Panc1 (cell line): ENCODE measurements around the gene ALOX5AP.

Experiments used
- CTCF ChIP-seq: fragments of 450-650 bp; IDR thresholded peaks from 2 replicates; pipeline ENCODE4 v1.5.1; 2017; ENCODE audit warnings: mild to moderate bottlenecking
- POLR2AphosphoS5 ChIP-seq: IDR thresholded peaks from 2 replicates; pipeline ENCODE4 v1.6.1; 2012; ENCODE audit warnings: mild to moderate bottlenecking, low read depth, low read length, moderate library complexity
- SIN3A ChIP-seq: IDR thresholded peaks from 2 replicates; pipeline ENCODE4 v1.6.1; 2012; ENCODE audit warnings: low read depth, mild to moderate bottlenecking, low read length, moderate library complexity, borderline replicate concordance; ENCODE audit not compliant: insufficient read depth
- TCF7L2 ChIP-seq: IDR thresholded peaks from 2 replicates; pipeline ENCODE4 v1.6.1; 2011; ENCODE audit warnings: mild to moderate bottlenecking, low read depth, low read length, inconsistent platforms
- TF ChIP-seq, protein P1 (sequence below), 2 experiments: IDR thresholded peaks; 2 replicates each; pipeline ENCODE4 v1.6.1; 2011 to 2012; ENCODE audit warnings: low read depth in 2 of 2, control low read depth in 1 of 2, low read length in 1 of 2, mild to moderate bottlenecking in 1 of 2, moderate library complexity in 1 of 2; ENCODE audit not compliant: insufficient read depth in 1 of 2

DNA sequence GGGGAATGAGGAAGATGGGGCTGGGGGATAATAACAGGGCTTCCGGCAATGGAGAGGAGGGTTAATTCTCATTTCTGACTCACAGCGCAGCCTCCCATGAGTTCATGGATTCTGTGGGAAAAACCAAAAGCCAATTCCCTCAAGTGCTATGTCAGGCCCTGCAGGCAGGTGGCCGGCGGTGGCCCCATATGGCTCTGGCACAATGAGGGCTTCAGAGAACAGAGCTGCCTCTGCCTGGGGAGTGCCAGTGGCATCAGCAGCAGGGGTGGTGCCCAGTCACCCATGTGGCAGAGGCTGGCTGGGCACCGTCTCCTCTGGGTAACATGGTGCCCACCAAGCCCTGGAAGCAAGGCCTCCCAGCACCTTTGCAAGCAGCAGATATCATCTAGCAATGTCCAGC is 69.1 kb downstream of the ALOX5AP start:
- TF ChIP-seq CTCF (peak; percentile 28), POLR2AphosphoS5 (no peak), TCF7L2 (no peak), SIN3A (no peak)
- TF ChIP-seq, protein P1, sequence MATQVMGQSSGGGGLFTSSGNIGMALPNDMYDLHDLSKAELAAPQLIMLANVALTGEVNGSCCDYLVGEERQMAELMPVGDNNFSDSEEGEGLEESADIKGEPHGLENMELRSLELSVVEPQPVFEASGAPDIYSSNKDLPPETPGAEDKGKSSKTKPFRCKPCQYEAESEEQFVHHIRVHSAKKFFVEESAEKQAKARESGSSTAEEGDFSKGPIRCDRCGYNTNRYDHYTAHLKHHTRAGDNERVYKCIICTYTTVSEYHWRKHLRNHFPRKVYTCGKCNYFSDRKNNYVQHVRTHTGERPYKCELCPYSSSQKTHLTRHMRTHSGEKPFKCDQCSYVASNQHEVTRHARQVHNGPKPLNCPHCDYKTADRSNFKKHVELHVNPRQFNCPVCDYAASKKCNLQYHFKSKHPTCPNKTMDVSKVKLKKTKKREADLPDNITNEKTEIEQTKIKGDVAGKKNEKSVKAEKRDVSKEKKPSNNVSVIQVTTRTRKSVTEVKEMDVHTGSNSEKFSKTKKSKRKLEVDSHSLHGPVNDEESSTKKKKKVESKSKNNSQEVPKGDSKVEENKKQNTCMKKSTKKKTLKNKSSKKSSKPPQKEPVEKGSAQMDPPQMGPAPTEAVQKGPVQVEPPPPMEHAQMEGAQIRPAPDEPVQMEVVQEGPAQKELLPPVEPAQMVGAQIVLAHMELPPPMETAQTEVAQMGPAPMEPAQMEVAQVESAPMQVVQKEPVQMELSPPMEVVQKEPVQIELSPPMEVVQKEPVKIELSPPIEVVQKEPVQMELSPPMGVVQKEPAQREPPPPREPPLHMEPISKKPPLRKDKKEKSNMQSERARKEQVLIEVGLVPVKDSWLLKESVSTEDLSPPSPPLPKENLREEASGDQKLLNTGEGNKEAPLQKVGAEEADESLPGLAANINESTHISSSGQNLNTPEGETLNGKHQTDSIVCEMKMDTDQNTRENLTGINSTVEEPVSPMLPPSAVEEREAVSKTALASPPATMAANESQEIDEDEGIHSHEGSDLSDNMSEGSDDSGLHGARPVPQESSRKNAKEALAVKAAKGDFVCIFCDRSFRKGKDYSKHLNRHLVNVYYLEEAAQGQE (IDR thresholded peaks at IDR 0.05; ENCODE audit: insufficient read depth in 1 of 2, low read depth in 2 of 2, low read length in 1 of 2): no peak
